Stimulated activated CD8-positive, alpha-beta memory T cell treated with anti-CD3 and anti-CD28 coated beads, Interleukin-4, amount 100 ng/mL, for 4 hours (primary cell): Measurements from ENCODE around the gene MAN2B1.
"Not testable (repeated sequence)": the region's sequence is repeated elsewhere in the genome, so short reads cannot be mapped to it uniquely, and the experiment has no call there.

Source experiments
- DNase-seq, 2 donors: peaks; one replicate each; pipeline ENCODE4 v3.0.0-alpha.2; 2020; ENCODE audit warnings: low read depth in 2 of 2, low spot score in 1 of 2

Gene MAN2B1

GRCh38 chr19:12664406-12665280, 1.9 kb downstream of the MAN2B1 start:
- DNase-seq = no peak

- no peak for DNase-seq
Observed at GRCh38 chr19:12660980-12661379, 5.6 kb downstream of the MAN2B1 start.

- DNase-seq = no peak
Observed at GRCh38 chr19:12657966-12658365, 8.6 kb downstream of the MAN2B1 start.

GRCh38 chr19:12656899-12657571, 9.5 kb downstream of the MAN2B1 start:
- DNase-seq = no peak

- no peak for DNase-seq
Observed at GRCh38 chr19:12655546-12655945, 11.0 kb downstream of the MAN2B1 start.

GRCh38 chr19:12652219-12652618, 14.3 kb downstream of the MAN2B1 start:
- DNase-seq = no peak

GRCh38 chr19:12649941-12650340, 16.6 kb downstream of the MAN2B1 start:
- DNase-seq = no peak

- DNase-seq = no peak
Observed at GRCh38 chr19:12648088-12648487, 18.5 kb downstream of the MAN2B1 start.

- DNase-seq = no peak
Observed at GRCh38 chr19:12647490-12648071, 19.0 kb downstream of the MAN2B1 start.

- no peak for DNase-seq
Observed at GRCh38 chr19:12647047-12647446, 19.5 kb downstream of the MAN2B1 start.

GRCh38 chr19:12646551-12646950, 20.0 kb downstream of the MAN2B1 start:
- no peak for DNase-seq

- not testable (repeated sequence) for DNase-seq
Observed at GRCh38 chr19:12643716-12644115, 22.8 kb downstream of the MAN2B1 start.

GRCh38 chr19:12642506-12642905, 24.0 kb downstream of the MAN2B1 start:
- no peak for DNase-seq

GRCh38 chr19:12641456-12641855, 25.1 kb downstream of the MAN2B1 start:
- DNase-seq = no peak

- peak; percentile 64 to 75 for DNase-seq
Observed at GRCh38 chr19:12639901-12640613, 26.5 kb downstream of the MAN2B1 start.

GRCh38 chr19:12638611-12639182, 27.8 kb downstream of the MAN2B1 start:
- DNase-seq = no peak

- no peak for DNase-seq
Observed at GRCh38 chr19:12636631-12637030, 29.9 kb downstream of the MAN2B1 start.

GRCh38 chr19:12629215-12629614, 37.3 kb downstream of the MAN2B1 start:
- DNase-seq = no peak

- no peak for DNase-seq
Observed at GRCh38 chr19:12628040-12629022, 38.2 kb downstream of the MAN2B1 start.

- no peak for DNase-seq
Observed at GRCh38 chr19:12626958-12627357, 39.6 kb downstream of the MAN2B1 start.
